GM12801 (cell line): ENCODE data around the gene FAM107B.

Experiments
- CTCF ChIP-seq: IDR thresholded peaks from one replicate; pipeline ENCODE4 v1.5.1; 2011; ENCODE audit warnings: control low read depth; ENCODE audit not compliant: insufficient read length; ENCODE audit errors: extremely low read depth

The FAM107B gene

GRCh38 chr10:14550471-14550981 is 224.2 kb downstream of the FAM107B start:
- no peak for TF ChIP-seq CTCF

GRCh38 chr10:14549496-14549895 is 225.2 kb downstream of the FAM107B start:
- no peak for TF ChIP-seq CTCF

DNA sequence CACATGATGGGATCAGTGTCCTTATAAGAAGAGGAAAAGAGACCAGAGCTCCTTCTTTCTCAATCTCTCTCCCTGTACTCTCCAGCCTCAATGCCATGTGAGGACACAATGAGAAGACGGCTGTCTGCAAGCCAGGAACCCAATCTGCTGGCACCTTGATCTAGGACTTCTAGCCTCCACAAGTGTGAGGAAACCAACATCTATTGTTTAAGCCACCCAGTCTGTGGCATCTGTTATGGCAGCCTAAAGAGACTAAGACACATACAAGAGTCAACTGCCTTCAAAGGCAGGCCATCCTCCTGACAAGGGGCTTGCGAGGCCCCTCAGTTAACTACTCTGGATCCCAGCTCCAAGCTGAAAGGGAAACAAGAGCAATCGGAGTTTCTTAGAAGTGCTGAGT is 225.7 kb downstream of the FAM107B start:
- no peak for TF ChIP-seq CTCF

- no peak for TF ChIP-seq CTCF
Measured at GRCh38 chr10:14548474-14548873, 226.2 kb downstream of the FAM107B start.

- TF ChIP-seq CTCF: no peak
Measured at GRCh38 chr10:14547816-14548215, 226.9 kb downstream of the FAM107B start.

- TF ChIP-seq CTCF: no peak
Measured at GRCh38 chr10:14545827-14546226, 228.9 kb downstream of the FAM107B start.

DNA sequence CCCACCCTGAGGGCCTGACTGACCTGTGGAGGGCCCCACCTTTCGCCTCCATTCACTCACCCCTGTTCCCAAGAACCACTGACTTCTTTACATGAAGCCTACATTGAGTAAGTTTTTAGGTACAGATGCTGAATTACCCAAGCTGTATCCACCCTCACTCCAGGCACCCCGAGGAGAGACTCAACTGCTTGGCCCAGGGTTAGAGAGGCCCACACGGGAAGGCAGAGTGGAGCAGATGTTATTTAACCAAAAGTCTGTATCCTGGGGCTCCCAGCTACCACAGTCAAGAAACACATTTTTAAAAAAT is 230.8 kb downstream of the FAM107B start:
- TF ChIP-seq CTCF: no peak
